Neural cell (in vitro differentiated cells): ENCODE data around the gene ZFYVE28. TPM values are rescaled to one million over a fixed set of nuclear protein-coding genes. Genes with fewer than 3 reads are reported as not detected.

Experiments used
- H2AFZ ChIP-seq: fragments of 200-600, 300-800 bp; sonication (generic), shearing (Covaris generic); 2 replicates; pipeline ENCODE4 v1.6.0; 2014; ENCODE audit warnings: low read depth, mild to moderate bottlenecking, antibody characterized with exemption, low read length, moderate library complexity
- H3F3A ChIP-seq: fragments of 200-600 bp; shearing (Covaris generic); 2 replicates; pipeline ENCODE4 v1.6.1; 2016; ENCODE audit warnings: mild to moderate bottlenecking, moderate library complexity, mixed read lengths, antibody characterized with exemption, low read length; ENCODE audit not compliant: insufficient read depth, poor library complexity, severe bottlenecking
- H3K27ac ChIP-seq: fragments of 200-600, 300-800 bp; sonication (generic), shearing (Covaris generic); 2 replicates; pipeline ENCODE4 v1.5.1; 2014; ENCODE audit warnings: mild to moderate bottlenecking, low read length, moderate library complexity
- H3K27me3 ChIP-seq: fragments of 300-800, 200-600 bp; sonication (generic), shearing (Covaris generic); 2 replicates; pipeline ENCODE4 v1.6.0; 2014; ENCODE audit warnings: mild to moderate bottlenecking, low read depth, low read length, moderate library complexity; ENCODE audit not compliant: insufficient read depth
- H3K36me3 ChIP-seq: fragments of 300-800, 200-600 bp; sonication (generic), shearing (Covaris generic); 2 replicates; pipeline ENCODE4 v1.5.1; 2014; ENCODE audit warnings: mild to moderate bottlenecking, antibody characterized with exemption, low read length, moderate library complexity; ENCODE audit not compliant: insufficient read depth
- H3K4me2 ChIP-seq: fragments of 300-800, 200-600 bp; sonication (generic), shearing (Covaris generic); 2 replicates; pipeline ENCODE4 v1.6.0; 2014; ENCODE audit warnings: mild to moderate bottlenecking, low read length
- H3K4me3 ChIP-seq: fragments of 300-800, 200-600 bp; sonication (generic), shearing (Covaris generic); 2 replicates; pipeline ENCODE4 v1.5.1; 2014; ENCODE audit warnings: mild to moderate bottlenecking, low read length, moderate library complexity
- H3K79me2 ChIP-seq: fragments of 200-600 bp; shearing (Covaris generic); replicated peaks from 2 replicates; pipeline ENCODE4 v1.6.0; 2014; ENCODE audit warnings: mild to moderate bottlenecking, low read length, moderate library complexity; ENCODE audit not compliant: insufficient read depth
- H3K9ac ChIP-seq: fragments of 300-800, 200-600 bp; sonication (generic), shearing (Covaris generic); 2 replicates; pipeline ENCODE4 v1.6.1; 2016; ENCODE audit warnings: mild to moderate bottlenecking, low read length, mixed read lengths
- H3K9me2 ChIP-seq: fragments of 200-600 bp; shearing (Covaris generic); 2 replicates; pipeline ENCODE4 v1.6.1; 2016; ENCODE audit warnings: mild to moderate bottlenecking, low read length, mixed read lengths; ENCODE audit not compliant: insufficient read depth
- H3K9me3 ChIP-seq: fragments of 200-600, 300-800 bp; sonication (generic), shearing (Covaris generic); 2 replicates; pipeline ENCODE4 v1.6.1; 2016; ENCODE audit warnings: mild to moderate bottlenecking, mixed run types, low read length, moderate library complexity, mixed read lengths
- H4K20me1 ChIP-seq: fragments of 200-600 bp; shearing (Covaris generic); 2 replicates; pipeline ENCODE4 v1.6.1; 2016; ENCODE audit warnings: mild to moderate bottlenecking, mixed run types; ENCODE audit not compliant: insufficient read depth
- CTCF ChIP-seq: fragments of 450-650 bp; IDR thresholded peaks from 2 replicates; pipeline ENCODE4 v1.5.1; 2014; ENCODE audit warnings: antibody characterized with exemption, mild to moderate bottlenecking, moderate library complexity; ENCODE audit not compliant: poor library complexity, severe bottlenecking
- EP300 ChIP-seq: fragments of 450-650 bp; conservative IDR thresholded peaks from 2 replicates; pipeline ENCODE4 v1.6.1; 2014; ENCODE audit warnings: antibody characterized with exemption, mild to moderate bottlenecking, moderate library complexity; ENCODE audit not compliant: poor library complexity, severe bottlenecking
- EZH2 ChIP-seq: fragments of 200-600, 300-800 bp; shearing (Covaris generic), sonication (generic); IDR thresholded peaks from 2 replicates; pipeline ENCODE4 v1.6.1; 2014; ENCODE audit warnings: antibody characterized with exemption, low read length, borderline replicate concordance, mild to moderate bottlenecking; ENCODE audit not compliant: insufficient read depth, poor library complexity, severe bottlenecking
- MXI1 ChIP-seq: fragments of 450-650 bp; conservative IDR thresholded peaks from 2 replicates; pipeline ENCODE4 v1.6.1; 2014; ENCODE audit warnings: antibody characterized with exemption, mild to moderate bottlenecking; ENCODE audit not compliant: poor library complexity, severe bottlenecking
- POLR2AphosphoS5 ChIP-seq: IDR thresholded peaks from 2 replicates; pipeline ENCODE4 v1.6.1; 2012
- RAD21 ChIP-seq: fragments of 450-650 bp; conservative IDR thresholded peaks from 2 replicates; pipeline ENCODE4 v1.6.1; 2014; ENCODE audit warnings: antibody characterized with exemption, mild to moderate bottlenecking, moderate library complexity
- REST ChIP-seq: IDR thresholded peaks from 2 replicates; pipeline ENCODE4 v1.6.1; 2012; ENCODE audit warnings: borderline replicate concordance
- SMC3 ChIP-seq: fragments of 450-650 bp; conservative IDR thresholded peaks from 2 replicates; pipeline ENCODE4 v1.6.1; 2014; ENCODE audit warnings: antibody characterized with exemption, mild to moderate bottlenecking, moderate library complexity; ENCODE audit not compliant: poor library complexity
- TAF1 ChIP-seq: IDR thresholded peaks from 2 replicates; pipeline ENCODE4 v1.6.1; 2012; ENCODE audit warnings: low read depth
- polyA plus RNA-seq: library from polyadenylated mRNA; depleted of rRNA; stranded (reverse); fragments of >200 nt; gene quantifications from 2 replicates; pipeline ENCODE4 v1.2.3, GENCODE V29; 2014

The ZFYVE28 gene
- polyA plus RNA-seq, 1 donor from 2014 or later = 2.4 TPM

- Histone ChIP-seq H3K4me2 (no peak overlapping the region), H3K9me3 (no peaks in the 10 kb centered on the region), H3F3A (no peaks in the 10 kb centered on the region), H2AFZ (no peak overlapping the region), H3K79me2 (no peaks in the 10 kb centered on the region), H3K9ac (no peak overlapping the region), H3K27ac (no peak overlapping the region), H3K36me3 (no peaks in the 10 kb centered on the region), H3K9me2 (no peaks in the 10 kb centered on the region), H3K27me3 (peaks cover 28% of the 10 kb centered on the region), H4K20me1 (no peaks in the 10 kb centered on the region), H3K4me3 (no peak overlapping the region)
- TF ChIP-seq POLR2AphosphoS5 (no peak), CTCF (no peak), TAF1 (no peak), EP300 (no peak), RAD21 (no peak)
These were observed 5.2 kb upstream of the ZFYVE28 start for GRCh38 chr4:2423695-2424094.

- no peaks in the 10 kb centered on the region for H3K36me3 ChIP-seq
- H3K27me3 ChIP-seq = peaks cover 29% of the 10 kb centered on the region
- TF ChIP-seq MXI1 = no peak
- no peak for TF ChIP-seq TAF1
- TF ChIP-seq EZH2 = no peak
- TF ChIP-seq EP300 = no peak
- no peak for TF ChIP-seq SMC3
- no peak for TF ChIP-seq REST
- H3K9me2 ChIP-seq = no peaks in the 10 kb centered on the region
- H3K9me3 ChIP-seq = no peaks in the 10 kb centered on the region
- no peak overlapping the region for H3K27ac ChIP-seq
- no peak overlapping the region for H3K4me3 ChIP-seq
- H3F3A ChIP-seq = no peaks in the 10 kb centered on the region
- H3K4me2 ChIP-seq = no peak overlapping the region
- H2AFZ ChIP-seq = no peak overlapping the region
- H4K20me1 ChIP-seq = no peaks in the 10 kb centered on the region
- no peak overlapping the region for H3K9ac ChIP-seq
- H3K79me2 ChIP-seq = no peaks in the 10 kb centered on the region
These were observed 4.6 kb upstream of the ZFYVE28 start for GRCh38 chr4:2423066-2423465.

GRCh38 chr4:2421928-2422327, 3.5 kb upstream of the ZFYVE28 start:
- Histone ChIP-seq H3K9me2 (no peaks in the 10 kb centered on the region), H3F3A (no peaks in the 10 kb centered on the region), H3K9ac (no peak overlapping the region), H3K27me3 (peaks cover 38% of the 10 kb centered on the region), H3K27ac (no peak overlapping the region), H3K79me2 (no peaks in the 10 kb centered on the region), H4K20me1 (no peaks in the 10 kb centered on the region), H2AFZ (no peak overlapping the region), H3K36me3 (no peaks in the 10 kb centered on the region), H3K9me3 (no peaks in the 10 kb centered on the region), H3K4me2 (no peak overlapping the region), H3K4me3 (no peak overlapping the region)
- TF ChIP-seq EZH2 (no peak), RAD21 (no peak), SMC3 (no peak), CTCF (no peak), MXI1 (no peak), POLR2AphosphoS5 (no peak), EP300 (no peak)
